ENCODE data around the gene CMTM5.

The CMTM5 gene

DNA sequence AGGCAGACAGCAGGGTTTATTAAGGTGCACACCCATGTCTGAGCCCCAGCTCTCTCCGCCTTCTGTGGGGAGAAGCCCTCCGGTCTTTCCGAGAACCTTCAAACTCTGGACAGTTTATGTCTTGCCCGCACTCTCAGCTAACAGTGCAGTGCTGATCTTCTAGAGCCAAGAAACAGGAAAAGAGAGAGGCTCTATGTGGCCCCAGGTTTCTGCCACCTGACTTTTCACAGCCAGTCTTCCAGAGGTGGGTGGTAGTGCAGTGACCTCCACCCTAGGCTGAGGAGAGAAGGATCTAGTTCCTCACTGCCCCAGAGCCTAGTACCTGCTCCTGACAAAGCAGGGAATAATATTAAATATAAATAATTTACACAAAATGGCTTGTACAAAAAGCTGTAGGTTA lies 20.2 kb upstream of the CMTM5 start:
- no peak overlapping the region for H3K27ac ChIP-seq
- TF ChIP-seq, protein P1, sequence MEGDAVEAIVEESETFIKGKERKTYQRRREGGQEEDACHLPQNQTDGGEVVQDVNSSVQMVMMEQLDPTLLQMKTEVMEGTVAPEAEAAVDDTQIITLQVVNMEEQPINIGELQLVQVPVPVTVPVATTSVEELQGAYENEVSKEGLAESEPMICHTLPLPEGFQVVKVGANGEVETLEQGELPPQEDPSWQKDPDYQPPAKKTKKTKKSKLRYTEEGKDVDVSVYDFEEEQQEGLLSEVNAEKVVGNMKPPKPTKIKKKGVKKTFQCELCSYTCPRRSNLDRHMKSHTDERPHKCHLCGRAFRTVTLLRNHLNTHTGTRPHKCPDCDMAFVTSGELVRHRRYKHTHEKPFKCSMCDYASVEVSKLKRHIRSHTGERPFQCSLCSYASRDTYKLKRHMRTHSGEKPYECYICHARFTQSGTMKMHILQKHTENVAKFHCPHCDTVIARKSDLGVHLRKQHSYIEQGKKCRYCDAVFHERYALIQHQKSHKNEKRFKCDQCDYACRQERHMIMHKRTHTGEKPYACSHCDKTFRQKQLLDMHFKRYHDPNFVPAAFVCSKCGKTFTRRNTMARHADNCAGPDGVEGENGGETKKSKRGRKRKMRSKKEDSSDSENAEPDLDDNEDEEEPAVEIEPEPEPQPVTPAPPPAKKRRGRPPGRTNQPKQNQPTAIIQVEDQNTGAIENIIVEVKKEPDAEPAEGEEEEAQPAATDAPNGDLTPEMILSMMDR (IDR thresholded peaks at IDR 0.05): no peak
- peaks cover 0 to 21% (median 10%) of the 10 kb centered on the region in 4 donors for H3K4me1 ChIP-seq
- H3K36me3 ChIP-seq: peaks cover 9 to 54% (median 10%) of the 10 kb centered on the region in 3 donors
- no peak overlapping the region for H3K4me3 ChIP-seq
- no peaks in the 10 kb centered on the region for H3K27me3 ChIP-seq
- H3K9me3 ChIP-seq: no peaks in the 10 kb centered on the region
- intact Hi-C loops (cut with DNase I; ENCODE audit: low total_unique reads): no loop called here
- DNase-seq: no peak

DNA sequence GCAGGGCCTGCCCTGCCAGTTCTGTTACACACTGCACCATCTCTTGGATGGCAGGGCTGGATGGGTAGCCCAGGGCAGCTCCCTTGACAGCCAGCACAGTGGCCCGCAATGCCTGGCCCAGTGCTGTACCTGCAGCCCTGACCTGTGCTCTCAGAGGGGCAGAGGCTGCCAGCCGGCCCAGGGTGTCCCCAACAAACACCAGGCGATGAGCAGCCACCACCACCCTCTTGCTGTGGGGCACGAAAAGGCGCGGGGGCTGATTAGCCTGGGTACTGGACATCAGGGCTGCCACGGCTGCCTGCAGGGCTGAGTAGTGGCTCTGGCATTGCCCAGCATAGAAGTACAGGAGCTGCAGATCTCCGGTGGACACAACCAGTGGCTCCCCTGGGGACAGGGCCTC lies 19.6 kb upstream of the CMTM5 start:
- no peak overlapping the region for H3K27ac ChIP-seq
- intact Hi-C loops (cut with DNase I; ENCODE audit: low total_unique reads): no loop called here
- H3K4me1 ChIP-seq: peaks cover 0 to 21% (median 7%) of the 10 kb centered on the region in 4 donors
- no peaks in the 10 kb centered on the region for H3K9me3 ChIP-seq
- no peak overlapping the region for H3K4me3 ChIP-seq
- peaks cover 9 to 54% (median 10%) of the 10 kb centered on the region in 3 donors for H3K36me3 ChIP-seq
- no peaks in the 10 kb centered on the region for H3K27me3 ChIP-seq
- TF ChIP-seq, protein P1 (IDR thresholded peaks at IDR 0.05): no peak
- DNase-seq: no peak

DNA sequence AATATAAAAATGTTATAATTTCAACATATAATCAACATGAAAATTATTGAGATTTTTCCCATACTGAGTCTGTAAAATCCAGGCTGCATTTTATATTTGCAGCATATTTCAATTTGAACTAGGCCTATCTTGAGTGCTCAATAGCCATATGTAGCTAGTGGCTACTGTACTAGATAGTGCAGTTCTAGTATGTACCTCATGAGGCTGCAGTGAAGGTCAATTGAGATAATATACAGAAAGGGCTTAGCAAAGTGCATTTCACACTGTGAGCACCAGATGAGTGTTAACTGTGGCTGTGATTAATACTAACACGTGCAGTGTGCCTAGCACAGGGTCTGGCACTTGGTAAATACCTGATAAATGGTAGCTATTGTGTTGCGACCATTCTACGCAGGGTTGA lies 18.8 kb upstream of the CMTM5 start:
- H3K9me3 ChIP-seq: no peaks in the 10 kb centered on the region
- peaks cover 0 to 27% (median 9%) of the 10 kb centered on the region in 4 donors for H3K4me1 ChIP-seq
- H3K27me3 ChIP-seq: no peaks in the 10 kb centered on the region
- no peak overlapping the region for H3K27ac ChIP-seq
- TF ChIP-seq, protein P1 (IDR thresholded peaks at IDR 0.05): no peak
- DNase-seq: no peak
- H3K4me3 ChIP-seq: no peak overlapping the region
- H3K36me3 ChIP-seq: peaks cover 9 to 54% (median 10%) of the 10 kb centered on the region in 3 donors
- intact Hi-C loops (cut with DNase I; ENCODE audit: low total_unique reads): no loop called here

DNA sequence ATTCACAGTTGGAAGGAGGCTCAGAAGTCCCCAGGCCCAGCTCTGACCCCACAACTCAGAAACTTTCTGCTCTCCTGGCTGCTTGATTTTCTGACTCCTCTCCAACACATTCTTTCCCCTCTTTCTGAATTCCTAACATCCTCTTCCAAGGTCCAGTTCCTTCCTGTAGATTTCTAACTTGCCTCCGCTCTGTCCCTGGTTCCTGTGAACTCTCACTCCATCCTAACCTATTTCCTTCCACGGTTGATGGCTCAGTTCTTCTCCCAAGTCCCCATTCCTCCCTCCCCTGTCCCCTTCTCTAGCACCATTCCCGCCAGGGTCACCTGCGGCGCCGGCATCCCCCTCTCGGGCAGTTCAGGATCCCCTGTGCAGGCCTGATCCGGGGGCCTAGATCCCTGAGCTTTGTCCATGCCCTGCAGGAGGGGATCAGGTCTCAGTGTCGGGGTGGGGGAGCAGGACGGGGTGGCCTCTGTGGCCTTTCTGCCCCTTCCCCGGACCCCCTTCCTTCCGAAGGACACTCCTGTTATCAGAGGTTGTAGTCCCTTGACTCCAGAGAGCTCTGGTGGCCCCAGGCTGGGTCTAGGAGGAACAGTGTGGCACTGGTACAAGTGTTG lies 18.2 kb upstream of the CMTM5 start:
- TF ChIP-seq, protein P1 (IDR thresholded peaks at IDR 0.05): no peak
- Histone ChIP-seq H3K4me1 (peaks cover 0 to 33% (median 10%) of the 10 kb centered on the region in 4 donors), H3K27ac (no peak overlapping the region), H3K9me3 (no peaks in the 10 kb centered on the region), H3K4me3 (no peak overlapping the region), H3K27me3 (no peaks in the 10 kb centered on the region), H3K36me3 (peaks cover 9 to 54% (median 10%) of the 10 kb centered on the region in 3 donors)
- intact Hi-C loops (cut with DNase I; ENCODE audit: low total_unique reads): no loop called here
- DNase-seq: no peak

DNA sequence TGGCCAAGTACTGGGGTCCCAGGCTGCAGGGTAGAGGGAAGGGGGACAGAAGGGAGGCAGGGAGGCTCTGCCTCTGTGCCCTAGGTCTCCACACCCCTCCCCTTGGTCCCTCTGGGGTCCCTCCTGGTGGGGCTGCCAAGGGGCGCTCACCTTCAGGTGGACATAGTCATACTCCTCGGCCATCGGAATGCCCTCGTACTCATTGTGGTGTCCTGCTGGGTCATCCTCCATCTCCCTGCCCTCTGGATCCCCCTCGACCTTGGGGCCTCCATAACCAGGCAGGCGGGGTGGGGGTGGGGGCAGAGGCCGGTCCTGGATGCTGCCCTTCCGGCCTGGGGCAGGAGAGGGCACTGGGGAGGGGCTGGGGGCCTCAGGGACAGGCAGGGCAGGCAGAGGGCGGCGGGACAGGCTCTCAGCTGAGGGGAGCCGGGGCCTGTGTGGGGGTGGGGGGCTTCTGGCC lies 17.6 kb upstream of the CMTM5 start:
- DNase-seq: no peak
- TF ChIP-seq, protein P1 (IDR thresholded peaks at IDR 0.05): no peak
- peaks cover 0 to 38% (median 13%) of the 10 kb centered on the region in 4 donors for H3K4me1 ChIP-seq

More for the DNA sequence above, 17.6 kb upstream of the CMTM5 start:
- H3K27ac ChIP-seq: peak overlapping the region in 1 of 2 donors; percentile 4
- intact Hi-C loops (cut with DNase I; ENCODE audit: low total_unique reads): no loop called here
- no peak overlapping the region for H3K4me3 ChIP-seq
- H3K27me3 ChIP-seq: no peaks in the 10 kb centered on the region
- H3K36me3 ChIP-seq: peaks cover 9 to 54% (median 10%) of the 10 kb centered on the region in 3 donors
- no peaks in the 10 kb centered on the region for H3K9me3 ChIP-seq
